Measurements from ENCODE around the gene MAFG.

Gene MAFG

GRCh38 chr17:81939881-81940385, 12.4 kb upstream of the MAFG start:
- DNase-seq (ENCODE audit: low read depth in 2 of 2): no peak

GRCh38 chr17:81939218-81939617, 11.7 kb upstream of the MAFG start:
- no peak for DNase-seq (ENCODE audit: low read depth in 2 of 2)

- no peak for DNase-seq (ENCODE audit: low read depth in 2 of 2)
Measured at GRCh38 chr17:81935709-81936084, 8.2 kb upstream of the MAFG start.

- no peak for DNase-seq (ENCODE audit: low read depth in 2 of 2)
Measured at GRCh38 chr17:81934850-81935708, 7.5 kb upstream of the MAFG start.

- DNase-seq (ENCODE audit: low read depth in 2 of 2): no peak
Measured at GRCh38 chr17:81934098-81934757, 6.7 kb upstream of the MAFG start.

- DNase-seq (ENCODE audit: low read depth in 2 of 2): no peak
Measured at GRCh38 chr17:81933178-81933699, 5.7 kb upstream of the MAFG start.

- DNase-seq (ENCODE audit: low read depth in 2 of 2): no peak
Measured at GRCh38 chr17:81932333-81932983, 4.9 kb upstream of the MAFG start.

GRCh38 chr17:81931557-81932332, 4.2 kb upstream of the MAFG start:
- DNase-seq (ENCODE audit: low read depth in 2 of 2): no peak

- DNase-seq (ENCODE audit: low read depth in 2 of 2): no peak
Measured at GRCh38 chr17:81931189-81931556, 3.6 kb upstream of the MAFG start.

GRCh38 chr17:81930142-81931125, 2.9 kb upstream of the MAFG start:
- DNase-seq (ENCODE audit: low read depth in 2 of 2): no peak

- DNase-seq (ENCODE audit: low read depth in 2 of 2): no peak
Measured at GRCh38 chr17:81929253-81930141, 2.0 kb upstream of the MAFG start.

GRCh38 chr17:81928544-81929252, 1.2 kb upstream of the MAFG start:
- DNase-seq (ENCODE audit: low read depth in 2 of 2): no peak

- no peak for DNase-seq (ENCODE audit: low read depth in 2 of 2)
Measured at GRCh38 chr17:81927152-81927652, 333 bp downstream of the MAFG start.

GRCh38 chr17:81926451-81927151, 934 bp downstream of the MAFG start:
- DNase-seq (ENCODE audit: low read depth in 2 of 2): peak; percentile 46 to 48

- no peak for DNase-seq (ENCODE audit: low read depth in 2 of 2)
Measured at GRCh38 chr17:81925860-81926450, 1.6 kb downstream of the MAFG start.

GRCh38 chr17:81924557-81925532, 2.7 kb downstream of the MAFG start:
- DNase-seq (ENCODE audit: low read depth in 2 of 2): no peak
